Islet precursor cell (in vitro differentiated cells): Measurements from ENCODE around the gene EPHB4.
"Not testable (repeated sequence)": the region's sequence is repeated elsewhere in the genome, so short reads cannot be mapped to it uniquely, and the experiment has no call there.

Experiments used
- DNase-seq: peaks from one replicate; pipeline ENCODE4 v3.0.0-alpha.2; 2018

Gene EPHB4

DNA sequence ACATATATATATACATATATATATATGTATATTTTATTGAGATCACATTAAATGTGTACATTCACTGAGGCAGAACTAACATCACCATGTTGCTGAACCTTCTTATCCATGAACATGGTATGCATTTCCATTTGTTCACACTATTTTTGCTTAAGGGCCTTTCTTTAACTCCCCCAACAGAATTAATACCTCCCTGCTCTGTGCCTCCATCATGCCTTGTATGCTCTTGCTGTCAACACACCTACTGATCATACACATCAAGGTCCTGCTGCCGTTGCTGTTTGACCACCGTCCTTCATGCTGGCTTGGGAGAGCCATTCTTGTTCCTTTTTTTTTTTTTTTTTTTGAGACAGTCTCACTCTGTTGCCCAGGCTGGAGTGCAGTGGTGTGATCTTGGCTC, 43.5 kb downstream of the EPHB4 start:
- no peak for DNase-seq

DNA sequence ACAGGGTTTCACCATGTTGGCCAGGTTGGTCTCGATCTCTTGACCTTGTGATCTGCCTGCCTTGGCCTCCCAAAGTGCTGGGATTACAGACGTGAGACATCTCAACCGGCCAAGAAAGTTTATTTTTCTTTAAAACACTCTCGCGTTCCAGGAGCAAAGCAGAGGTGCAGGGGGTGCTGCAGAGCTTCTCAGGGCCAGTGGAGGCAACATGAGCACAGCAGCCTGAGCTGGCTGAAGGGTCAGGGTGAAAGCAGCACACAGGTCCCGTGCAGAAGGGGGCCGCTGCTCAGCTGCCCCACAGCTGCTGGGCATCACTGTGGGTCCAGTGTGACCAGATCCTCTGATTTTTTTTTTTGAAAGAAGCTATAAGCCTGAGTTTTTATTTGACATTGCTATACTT, 46.1 kb downstream of the EPHB4 start:
- DNase-seq: no peak

DNA sequence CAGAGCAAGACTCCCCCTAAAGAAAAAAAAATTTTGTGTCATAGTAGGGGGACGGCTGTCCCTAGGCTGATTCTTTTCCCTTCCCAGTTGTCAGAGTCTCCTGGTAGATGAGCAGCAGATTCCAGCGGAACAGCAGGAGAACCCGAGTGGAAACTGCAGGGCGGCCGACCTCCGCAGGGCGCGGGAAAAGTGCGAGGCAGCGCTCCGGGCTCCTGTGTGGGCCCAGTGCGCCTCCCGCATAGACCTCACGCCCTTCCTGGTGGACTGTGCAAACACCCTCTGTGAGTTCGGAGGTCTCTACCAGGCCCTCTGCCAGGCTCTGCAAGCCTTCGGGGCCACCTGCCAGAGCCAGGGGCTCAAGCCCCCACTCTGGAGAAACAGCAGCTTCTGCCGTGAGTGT, 48.0 kb downstream of the EPHB4 start:
- no peak for DNase-seq

DNA sequence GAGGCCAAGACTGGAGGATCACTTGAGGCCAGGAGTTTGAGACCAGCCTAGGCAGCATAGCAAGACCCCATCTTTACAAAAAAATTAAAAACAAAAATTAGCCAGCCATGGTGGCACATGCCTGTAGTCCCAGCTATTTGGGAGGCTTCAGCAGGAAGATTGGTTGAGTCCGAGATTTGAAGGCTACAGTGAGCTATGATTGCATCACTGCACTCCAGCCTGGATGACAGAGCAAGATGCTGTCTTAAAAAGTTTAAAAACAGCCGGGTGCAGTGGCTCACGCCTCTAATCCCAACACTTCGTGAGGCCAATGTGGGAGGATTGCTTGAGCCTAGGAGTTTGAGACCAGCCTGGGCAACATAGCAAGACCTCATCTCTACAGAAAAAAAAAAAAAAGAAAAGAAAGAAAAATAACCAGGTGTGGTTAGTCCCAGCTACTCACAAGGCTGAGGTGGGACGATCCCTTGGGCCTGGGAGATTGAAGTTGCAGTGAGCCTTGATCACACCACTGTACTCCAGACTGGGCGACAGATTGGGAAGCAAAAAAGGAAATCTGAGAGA, 49.2 kb downstream of the EPHB4 start:
- DNase-seq: no peak

DNA sequence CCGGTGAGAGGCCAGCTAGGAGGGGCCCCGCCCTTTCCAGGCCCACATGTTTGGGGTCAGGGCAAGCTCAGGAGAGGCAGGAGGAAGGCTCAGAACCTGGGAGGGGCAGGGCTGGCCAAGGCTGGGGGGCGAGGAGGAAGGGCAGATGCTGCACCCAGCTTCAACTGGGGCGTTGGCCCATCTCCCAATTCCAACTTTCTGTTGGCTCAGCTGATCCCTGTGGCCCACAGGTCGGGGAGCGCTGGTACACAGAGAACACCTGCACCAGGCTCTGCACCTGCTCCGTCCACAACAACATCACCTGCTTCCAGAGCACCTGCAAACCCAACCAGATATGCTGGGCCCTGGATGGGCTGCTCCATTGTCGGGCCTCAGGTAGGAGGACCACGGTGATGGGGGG, 53.8 kb downstream of the EPHB4 start:
- DNase-seq: no peak

DNA sequence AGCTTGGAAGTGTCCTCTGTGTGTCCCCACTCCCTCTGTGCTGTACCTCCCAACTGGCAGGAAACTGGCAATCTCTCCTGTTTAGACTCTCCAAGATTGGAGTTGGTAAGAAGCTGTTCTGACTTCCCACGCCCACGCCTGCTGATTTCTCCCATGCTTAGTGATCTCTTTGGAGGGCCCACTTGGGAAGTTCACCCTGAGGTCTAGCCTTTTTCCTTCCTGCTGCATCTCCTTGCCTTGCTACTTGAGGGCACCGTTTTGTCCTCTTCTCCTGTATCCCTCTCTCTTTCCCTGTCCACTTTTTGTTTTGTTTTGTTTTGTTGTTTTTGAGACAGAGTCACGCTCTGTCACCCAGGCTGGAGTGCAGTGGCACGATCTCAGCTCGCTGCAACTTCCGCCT, 58.5 kb downstream of the EPHB4 start:
- no peak for DNase-seq

DNA sequence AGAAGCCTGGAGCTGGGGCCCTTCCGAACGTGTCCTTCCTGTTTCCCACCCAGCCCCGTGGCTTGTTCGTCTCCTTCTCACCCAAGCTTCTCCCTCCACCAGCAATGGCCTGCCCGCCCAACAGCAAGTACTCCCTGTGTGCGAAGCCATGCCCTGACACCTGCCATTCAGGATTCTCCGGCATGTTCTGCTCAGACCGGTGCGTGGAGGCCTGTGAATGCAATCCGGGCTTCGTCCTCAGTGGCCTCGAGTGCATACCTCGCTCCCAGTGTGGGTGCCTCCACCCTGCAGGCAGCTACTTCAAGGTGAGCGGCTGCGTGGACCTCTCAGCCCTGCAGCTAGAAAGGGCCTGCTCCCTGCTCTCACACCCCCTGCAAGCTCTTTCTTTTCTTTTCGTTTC, 62.1 kb downstream of the EPHB4 start:
- no peak for DNase-seq

DNA sequence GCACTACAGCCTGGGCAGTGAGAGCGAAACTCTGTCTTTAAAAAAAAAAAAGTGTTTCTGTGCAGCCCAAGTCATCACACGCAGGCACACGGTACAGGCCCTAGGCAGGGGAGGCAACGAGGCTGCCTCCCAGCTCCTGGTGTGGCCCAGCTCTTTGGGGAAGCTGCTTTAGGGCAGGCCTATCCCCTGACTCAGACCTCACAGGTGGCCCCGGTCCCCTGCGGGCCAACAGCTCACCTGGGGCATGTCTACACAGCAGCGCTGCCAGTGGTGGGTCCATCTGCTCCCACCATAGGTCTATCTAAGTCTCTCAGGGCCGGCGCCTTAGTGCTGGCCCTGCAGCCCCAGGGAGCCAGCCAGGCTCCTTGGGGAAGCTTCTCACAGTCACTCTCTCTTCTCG, 62.5 kb downstream of the EPHB4 start:
- DNase-seq: no peak

DNA sequence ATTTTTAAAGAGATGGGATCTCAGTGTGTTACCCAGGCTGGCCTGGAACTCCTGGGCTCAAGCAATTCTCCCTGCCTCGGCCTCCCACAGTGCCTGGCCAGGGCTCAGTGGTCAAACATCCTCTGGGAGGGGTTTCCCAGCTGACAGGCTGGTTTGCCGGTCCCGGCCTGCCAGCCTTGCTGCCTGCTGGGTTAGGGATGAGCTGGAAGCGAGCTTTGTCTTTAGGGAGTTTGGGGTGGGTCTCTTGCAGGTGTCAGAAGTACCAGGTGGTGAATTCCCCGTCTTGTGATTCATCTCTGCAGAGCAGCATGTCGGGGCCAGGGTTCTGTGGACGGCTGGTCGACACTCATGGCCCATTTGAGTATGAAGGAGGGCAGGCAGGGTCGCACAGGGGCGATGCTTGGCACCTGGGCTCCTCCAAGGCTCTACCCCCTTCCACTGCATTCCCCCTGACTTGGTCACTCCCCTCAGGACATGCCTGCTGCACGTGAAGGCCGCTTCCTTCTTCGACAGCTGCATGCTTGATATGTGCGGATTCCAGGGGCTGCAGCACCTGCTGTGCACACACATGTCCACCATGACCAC, 63.7 kb downstream of the EPHB4 start:
- no peak for DNase-seq

DNA sequence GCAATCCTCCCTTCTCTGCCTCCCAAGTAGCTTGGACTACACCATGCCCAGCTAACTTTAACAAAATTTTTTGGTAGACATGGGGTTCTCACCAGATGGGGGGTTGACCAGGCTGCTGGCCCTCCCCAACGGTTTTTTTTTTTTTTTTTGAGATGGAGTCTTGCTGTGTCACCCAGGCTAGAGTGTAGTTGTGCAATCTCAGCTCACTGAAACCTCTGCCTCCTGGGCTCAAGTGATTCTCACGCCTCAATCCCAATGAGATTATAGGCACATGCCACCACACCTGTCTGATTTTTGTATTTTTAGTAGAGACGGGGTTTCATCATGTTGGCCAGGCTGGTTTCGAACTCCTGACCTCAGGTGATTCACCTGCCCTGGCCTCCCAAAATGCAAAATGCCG, 64.5 kb downstream of the EPHB4 start:
- DNase-seq: not testable (repeated sequence)

DNA sequence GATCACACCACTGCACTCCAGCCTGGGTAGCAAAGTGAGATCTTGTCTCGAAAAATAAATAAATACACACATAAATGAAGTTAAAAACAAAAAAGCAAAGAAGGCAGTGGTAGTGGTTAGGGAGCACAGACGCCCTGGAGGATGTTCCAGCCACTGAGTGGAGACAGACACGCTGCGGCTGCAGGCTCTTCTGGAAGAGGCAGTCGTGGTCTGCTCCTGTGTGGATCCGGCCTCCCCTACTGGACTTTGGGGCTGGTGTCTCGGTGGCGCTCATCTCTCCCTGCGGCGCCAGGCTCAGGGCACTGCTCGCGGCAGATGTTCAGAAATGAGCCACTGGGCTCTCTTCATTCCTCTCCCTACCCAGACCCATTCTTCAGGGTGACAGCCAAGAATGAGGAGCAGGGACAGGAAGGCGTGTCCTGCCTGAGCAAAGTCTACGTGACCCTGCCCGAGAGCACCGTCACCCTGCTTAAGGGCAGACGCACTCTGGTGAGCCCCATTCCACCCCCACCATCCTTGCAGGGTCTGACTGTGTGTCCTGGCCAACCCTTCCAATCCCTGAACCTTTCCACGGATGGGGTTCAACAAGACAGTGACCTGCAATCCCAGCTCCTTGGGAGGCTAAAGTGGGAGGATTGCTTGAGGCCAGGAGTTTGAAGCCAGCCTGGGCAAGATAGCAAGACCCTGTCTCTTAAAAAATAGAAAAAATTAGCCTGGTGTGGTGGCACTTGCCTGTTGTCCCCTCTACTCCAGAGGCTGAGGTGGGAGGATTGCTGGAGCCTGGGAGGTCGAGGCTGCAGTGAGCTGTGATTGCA, 67.8 kb downstream of the EPHB4 start:
- DNase-seq: no peak

DNA sequence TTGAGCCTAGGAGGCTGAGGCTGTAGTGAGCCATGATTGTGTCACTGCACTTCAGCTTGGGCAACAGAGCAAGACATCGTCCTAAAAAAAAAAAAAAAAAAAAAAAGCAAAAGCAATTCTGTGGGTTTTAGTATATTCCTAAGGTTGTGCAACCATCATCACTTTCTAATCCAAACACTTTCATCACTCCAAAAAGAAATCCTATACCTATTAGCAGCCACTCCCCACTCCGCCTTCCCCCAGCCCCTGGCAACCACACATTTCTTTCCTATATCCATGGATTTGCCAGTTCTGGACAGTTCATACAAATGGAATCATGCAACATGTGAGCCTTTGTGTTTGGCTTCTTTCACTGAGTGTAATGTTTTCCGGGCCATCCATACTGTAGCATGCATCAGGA, 73.6 kb downstream of the EPHB4 start:
- DNase-seq: no peak

DNA sequence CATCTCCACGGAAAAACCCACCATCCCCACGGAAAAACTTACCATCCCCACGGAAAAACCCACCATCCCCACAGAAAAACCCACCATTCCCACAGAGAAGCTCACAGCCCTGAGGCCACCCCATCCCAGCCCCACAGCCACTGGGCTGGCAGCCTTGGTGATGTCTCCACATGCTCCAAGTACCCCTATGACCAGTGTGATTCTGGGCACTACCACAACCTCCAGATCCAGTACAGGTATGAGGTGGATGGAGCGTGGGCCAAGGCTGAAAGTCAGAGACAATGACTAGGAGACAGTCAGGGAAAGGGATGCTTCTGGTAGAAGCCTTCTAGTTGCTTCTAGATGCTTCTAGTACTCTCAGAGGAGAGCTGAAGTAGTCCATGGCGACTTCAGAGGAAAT, 74.3 kb downstream of the EPHB4 start:
- no peak for DNase-seq
